HG02798 (cell line): ENCODE measurements around the gene PNLIPRP2.

Experiments
- ATAC-seq: cut with Tn5 transposase; IDR thresholded peaks from one replicate; pipeline ENCODE4 v1.9.1; 2021; ENCODE audit warnings: mild to moderate bottlenecking; ENCODE audit not compliant: unreplicated experiment, poor library complexity

Gene PNLIPRP2

GRCh38 chr10:116620423-116621400 is at the start of gene PNLIPRP2:
Gene PNLIPRP2, plus strand, starts transcription at chr10:116620953.
- ATAC-seq = no peak

DNA sequence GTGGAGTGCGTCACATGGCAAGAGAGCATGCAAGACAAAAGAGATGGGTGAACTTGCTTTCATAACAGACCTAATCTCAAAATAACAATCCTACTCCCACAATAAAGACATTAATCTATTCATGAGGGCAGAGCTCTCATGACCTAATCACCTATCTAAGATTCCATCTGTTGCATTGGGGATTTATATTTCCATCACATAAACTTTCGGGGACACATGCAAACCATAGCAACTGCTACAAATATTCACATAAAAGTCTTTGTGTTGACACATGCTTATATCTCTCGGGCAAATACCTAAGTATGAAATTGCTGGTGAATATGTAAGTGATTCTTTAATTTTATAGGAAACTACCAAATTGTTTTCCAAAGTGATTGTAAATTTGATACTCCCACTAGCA is 46.0 kb upstream of the PNLIPRP2 start:
- ATAC-seq = no peak

DNA sequence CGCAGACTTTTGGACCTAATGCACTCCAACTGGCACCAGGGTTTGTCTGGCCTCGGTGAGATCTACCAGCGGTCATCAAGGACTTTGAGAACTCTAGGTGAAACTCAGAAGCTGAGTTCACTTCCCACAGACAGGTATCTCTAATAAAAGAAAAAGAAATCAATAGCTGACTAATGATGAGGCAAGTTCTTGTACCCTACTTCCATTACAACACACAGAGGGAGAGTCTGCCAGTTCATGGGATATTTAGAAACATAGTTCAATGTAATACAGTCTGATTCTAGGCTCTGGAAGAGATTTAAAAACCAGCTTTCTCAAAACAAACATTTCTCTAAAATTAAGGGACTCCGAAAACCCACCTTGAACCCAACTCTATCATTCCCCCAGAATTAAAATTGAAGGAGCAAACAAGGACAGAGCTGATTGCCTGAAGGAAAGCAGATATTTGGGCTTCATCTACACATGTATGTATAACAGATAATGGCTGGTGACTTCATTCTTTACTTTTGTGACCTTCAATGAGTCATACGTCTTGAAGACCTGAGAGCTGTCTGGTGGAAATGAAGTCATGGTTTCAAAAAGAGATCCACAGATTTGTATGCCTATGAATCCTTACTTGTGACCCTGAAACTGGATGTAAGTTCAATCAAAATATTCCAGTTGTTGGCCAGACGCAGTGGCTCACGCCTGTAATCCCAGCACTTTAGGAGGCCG is 32.7 kb upstream of the PNLIPRP2 start:
- ATAC-seq = no peak

DNA sequence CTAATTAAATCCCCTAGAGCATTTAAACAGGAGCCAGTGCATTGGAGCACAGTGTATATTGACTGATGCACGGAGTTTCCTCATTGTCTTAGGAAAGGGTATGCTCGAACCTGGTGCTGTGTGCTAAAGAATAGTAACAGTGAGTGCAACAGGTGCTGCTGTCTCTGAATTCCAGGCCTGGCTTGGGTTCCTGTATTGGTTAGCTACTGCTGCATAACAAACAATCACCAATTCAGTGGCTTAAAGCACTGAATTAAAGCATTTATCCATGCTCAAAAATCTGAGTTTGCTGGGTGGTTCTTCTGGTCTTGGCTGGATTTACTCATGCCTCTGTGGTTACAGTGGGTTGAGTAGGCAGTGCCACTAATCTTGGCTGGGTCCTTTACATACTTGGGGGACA is 31.8 kb upstream of the PNLIPRP2 start:
- ATAC-seq = no peak

- ATAC-seq = no peak
These were observed 30.8 kb upstream of the PNLIPRP2 start for GRCh38 chr10:116589926-116590325.

DNA sequence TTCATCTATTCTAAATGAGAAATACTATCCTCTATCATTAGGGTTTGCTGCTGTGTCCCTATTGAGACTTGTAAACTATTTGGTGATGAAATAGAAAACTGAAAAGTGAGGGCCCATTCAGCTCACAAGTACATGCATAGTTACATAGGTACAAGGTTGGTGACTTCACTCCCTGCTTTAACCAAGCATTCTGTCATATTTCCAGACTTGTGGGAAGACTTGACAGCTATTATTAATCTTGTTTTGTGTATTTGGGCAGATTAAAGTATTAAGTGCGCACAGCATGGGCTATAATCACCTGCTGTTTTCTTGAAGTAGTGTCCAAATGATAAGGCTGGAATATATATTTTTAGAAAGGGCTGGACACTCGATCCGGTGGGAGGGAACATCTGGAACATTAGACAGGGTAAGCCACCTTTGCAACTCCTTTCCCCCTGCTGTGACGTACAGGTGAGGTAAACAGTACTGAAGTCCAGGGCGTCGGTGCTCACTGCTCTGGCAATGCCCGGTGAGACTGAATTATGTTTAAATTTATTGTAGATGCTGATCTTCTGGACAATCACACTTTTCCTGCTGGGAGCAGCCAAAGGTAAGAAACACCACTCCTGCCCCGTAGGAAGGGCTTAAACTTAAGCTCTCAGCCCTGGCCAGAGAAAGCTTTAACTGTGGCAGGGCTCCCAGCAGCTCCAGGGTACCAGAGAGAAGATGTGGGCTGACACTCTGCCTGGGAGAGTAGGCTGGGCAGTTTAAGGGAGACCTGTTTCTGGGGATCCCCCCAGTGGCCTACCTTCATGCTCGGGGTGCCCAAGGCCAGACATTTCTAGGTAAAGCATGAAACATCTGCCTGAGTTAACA is 29.9 kb upstream of the PNLIPRP2 start, which contains the start of gene PNLIPRP1:
Gene PNLIPRP1, plus strand, starts transcription at position 370 of the 855 bp plus-strand sequence. Its CDS starts 171 bp downstream, at position 541.
- ATAC-seq = no peak

DNA sequence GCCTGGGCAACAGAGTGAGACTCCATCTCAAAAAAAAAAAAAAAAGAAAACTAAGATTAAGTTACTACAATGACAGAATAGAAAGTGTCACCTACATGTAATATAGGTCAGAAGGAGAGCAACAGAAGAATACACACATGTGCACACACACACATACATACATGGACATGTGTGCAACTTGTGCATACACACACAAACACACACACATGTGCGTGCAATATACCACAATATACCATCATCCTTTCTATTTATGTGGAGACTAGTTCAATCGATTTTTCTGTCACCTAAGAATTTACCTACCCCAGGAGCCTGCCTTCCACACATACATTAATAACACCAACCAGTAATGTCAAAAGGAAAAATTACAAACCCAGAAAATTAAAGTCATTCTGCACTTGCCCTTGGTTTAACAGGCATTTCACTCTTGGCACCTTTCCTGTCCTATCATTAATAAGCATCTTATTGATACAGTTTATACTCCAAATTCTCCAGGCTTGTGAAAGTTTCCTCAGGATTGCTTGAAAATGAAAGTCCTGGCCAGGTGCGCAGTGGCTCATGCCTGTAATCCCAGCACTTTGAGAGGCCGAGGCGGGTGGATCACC is 27.5 kb upstream of the PNLIPRP2 start:
- no peak for ATAC-seq

GRCh38 chr10:116594525-116595035 is 26.2 kb upstream of the PNLIPRP2 start:
- no peak for ATAC-seq

DNA sequence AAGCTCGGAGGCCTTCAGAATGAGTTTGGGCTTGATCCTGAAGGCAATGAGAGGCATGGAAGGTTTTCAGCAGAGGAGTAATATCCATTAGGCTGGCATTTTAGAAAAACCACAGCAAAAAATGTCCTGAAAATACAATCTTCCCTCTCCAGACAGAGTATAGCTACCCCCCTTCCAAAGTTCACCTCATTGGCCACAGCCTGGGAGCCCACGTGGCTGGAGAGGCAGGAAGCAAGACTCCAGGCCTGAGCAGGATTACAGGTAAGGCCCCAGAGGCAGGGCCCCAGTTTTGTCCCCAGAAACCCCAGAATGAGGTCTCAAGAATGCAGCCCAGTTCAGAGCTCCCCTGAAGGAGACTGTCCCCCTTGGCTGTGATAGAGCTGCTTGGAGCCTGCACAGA is 24.7 kb upstream of the PNLIPRP2 start:
- no peak for ATAC-seq

- no peak for ATAC-seq
These were observed 23.2 kb upstream of the PNLIPRP2 start for GRCh38 chr10:116597543-116597942.

DNA sequence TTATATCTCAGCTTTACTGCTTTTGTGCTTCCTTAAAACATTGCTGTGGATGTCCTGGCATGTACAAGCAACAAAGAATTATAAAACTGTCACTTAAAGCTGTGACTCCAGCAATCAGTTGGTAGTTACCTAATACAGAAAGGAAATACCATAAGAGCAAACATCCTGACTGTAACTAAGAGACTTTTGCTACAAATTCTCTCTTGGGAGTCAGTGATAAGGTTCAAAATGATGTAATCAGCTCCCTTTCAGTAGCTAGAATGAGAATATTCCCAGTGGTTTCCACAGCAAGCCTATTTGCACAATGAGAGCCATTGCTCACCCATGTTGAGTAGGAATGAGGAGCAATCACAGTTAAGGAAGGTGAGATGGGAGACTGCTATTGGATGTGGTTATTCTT is 22.4 kb upstream of the PNLIPRP2 start:
- no peak for ATAC-seq

DNA sequence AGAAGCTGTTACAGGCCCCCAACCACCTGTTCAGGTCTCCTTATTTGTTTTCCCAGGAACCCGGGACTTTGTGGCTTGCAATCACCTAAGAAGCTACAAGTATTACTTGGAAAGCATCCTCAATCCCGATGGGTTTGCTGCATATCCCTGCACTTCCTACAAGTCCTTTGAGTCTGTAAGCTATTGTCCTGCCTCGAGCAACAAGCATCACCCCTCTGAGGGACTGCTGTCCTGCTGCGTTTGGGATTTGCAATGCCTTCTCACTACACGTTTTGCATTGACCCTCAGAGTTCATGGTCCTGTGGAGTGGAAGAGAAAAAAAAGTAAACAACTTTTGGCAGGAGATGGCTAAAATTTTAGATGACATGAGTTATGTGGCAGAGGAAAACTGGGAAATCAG is 20.8 kb upstream of the PNLIPRP2 start:
- no peak for ATAC-seq

DNA sequence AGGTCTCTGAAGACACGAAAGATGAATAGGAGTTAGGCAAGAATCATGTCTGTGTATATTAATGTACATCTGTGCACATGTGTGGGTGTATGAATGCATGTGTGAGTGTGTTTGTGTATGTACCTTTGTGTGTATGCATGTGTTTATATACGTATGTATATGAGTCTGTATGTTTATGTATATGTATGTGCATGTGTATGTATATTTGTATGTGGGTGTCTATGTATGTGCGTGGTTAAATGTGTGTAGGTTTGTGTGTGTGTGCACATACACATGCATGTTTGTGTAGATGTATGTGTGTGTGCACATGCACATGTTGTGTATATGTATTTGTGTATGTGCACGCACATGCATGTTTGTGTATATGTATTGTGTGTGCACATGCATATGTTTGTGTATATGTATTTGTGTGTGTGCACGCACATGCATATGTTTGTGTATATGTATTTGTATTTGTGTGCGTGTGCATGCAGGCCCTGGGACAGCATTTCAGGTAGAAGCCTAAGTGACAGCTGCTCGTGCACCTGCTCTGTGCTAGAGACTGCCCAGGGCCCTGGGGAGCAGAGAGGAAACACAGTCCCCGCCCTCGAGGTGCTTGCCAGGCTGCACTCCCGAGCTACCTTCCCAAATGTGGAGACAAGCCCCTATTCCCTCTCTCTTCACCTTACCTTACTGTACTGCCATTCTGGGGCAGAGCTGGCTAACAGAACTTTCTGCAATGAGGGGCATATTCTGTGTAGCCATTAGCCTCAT is 17.9 kb upstream of the PNLIPRP2 start:
- ATAC-seq = no peak

DNA sequence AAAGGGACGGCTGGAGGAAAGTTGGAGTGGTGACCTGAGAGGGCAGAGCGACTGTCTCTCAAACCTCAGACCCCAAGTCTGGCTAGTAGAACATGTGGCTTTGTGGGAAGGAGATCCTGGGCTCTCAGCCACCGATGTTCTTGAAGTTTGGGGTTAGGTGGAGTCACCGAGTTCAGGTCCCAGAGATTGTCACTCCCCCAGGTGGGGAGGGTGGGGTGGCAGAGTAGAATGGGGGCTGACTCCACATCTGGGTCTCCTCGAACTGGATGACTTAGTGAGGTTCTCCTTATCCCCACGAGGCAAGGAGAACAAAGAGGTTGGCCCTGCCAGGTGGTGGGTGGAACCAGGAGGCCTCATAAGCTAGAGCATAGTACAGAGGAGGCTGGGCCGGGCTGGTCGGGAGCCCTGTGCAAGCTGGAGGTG is 14.7 kb upstream of the PNLIPRP2 start:
- ATAC-seq = no peak

DNA sequence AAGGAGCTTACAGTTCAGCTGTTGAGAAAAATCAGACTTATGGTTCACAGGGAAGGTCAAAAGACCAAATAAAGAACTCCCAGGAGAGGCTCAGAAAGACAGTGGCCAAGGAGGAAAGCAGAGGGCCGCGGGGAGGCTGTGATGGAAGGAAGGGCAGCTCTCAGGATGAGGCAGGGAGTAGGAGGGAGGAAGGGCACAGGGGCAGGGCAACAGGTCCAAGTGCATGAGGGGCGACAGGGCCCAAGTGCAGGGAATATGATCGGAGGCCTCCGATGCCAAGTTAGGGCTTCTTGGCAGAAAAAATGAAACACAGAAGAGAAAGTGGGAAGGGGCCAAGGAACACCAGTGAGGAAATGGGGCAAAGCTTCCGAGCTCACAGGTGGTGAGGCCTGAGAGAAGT is 13.4 kb upstream of the PNLIPRP2 start:
- no peak for ATAC-seq

DNA sequence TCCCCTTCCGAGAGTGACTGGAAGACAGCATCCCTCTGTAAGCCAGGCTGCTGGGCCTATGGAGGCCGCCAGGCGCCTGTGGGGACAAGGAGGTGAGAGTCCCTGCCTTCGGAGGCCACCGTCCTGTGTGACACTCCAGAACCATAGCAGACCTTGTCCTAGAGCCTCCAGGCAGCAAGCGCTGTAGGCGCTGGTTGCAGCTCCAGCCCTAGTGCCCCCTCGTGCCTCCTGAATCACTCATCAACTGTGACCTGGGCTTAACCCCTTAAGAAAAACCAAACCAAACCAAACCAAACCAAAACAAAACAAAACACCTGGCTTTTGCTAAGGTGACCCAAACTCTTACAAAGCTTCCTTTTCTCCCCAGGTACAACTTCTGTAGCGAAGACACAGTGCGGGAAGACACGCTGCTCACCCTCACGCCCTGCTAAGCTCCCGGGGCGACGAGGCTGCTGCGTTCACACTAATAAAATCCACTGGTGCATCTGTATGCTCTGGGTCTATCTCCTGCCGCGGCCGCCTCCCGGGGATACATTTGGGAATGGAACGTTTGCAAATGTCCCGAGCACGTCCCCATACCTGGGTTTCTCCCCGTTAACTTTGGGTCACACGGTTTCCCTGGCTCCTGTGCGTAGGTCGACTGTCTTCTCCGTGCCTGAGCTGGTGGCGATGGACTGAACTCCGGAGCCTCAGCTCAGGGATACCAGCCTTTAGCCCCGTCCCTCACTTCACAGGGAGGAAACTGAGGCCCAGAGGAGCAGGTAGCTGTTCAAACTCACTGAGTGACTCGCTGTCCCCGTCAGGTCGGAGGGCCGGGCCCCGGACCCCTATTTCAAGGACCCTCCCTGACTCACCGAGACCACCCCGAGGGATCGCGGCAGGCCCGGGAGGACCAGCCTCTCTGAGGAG is 11.8 kb upstream of the PNLIPRP2 start:
- no peak for ATAC-seq

- ATAC-seq = no peak
These were observed 10.2 kb upstream of the PNLIPRP2 start for GRCh38 chr10:116610443-116611152.
